Measurements from ENCODE around the gene GALNT2. TPM values are rescaled to one million over a fixed set of nuclear protein-coding genes. Genes with fewer than 3 reads are reported as not detected.
A peak's percentile ranks its signal among the peaks of the same experiment; 100 is the strongest.

The GALNT2 gene
- total and polyA plus RNA-seq, 2 of the 4 experiments (the other 2 are of a cell fraction), result 50.4 to 189 TPM

DNA sequence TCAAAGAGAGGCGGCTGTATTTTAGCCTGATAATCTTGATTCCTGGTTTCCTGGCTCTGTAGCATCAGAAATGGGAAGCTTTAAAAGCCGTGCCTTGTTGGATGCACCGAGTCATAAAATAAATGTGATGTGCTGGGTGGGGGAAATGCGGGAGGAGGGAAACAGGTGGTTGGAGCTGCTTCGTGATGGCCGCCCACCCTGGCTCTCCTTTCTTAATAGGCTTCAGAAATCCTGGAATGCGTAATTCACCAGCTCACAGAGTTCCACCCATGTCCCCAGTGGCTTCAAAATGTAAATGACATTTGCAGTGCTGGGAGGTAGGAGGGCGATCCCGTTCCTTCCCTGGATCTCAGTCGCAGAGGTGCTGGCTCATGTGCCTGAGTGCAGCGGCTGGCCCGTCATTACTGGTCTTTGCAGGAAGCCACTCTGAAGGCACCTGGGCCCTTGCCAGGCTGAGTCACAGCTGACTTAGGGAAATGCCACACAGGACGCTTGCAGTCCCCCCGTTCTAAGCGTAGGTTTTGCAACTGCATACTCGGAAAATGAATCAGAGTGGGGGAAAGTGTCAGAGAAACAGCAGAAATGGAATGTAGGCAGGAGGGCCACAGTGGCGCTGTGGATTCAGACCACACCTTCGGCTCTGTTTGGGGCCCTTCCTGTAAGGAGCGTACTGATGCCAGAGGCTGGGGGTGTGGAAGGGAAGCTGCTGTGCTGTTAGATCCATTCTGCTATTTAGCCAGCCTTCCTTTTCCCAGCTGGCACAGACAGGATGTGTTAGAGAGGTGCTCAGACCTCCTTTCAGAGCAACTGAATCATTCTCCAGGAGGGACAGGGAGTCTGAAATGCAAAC lies 37.6 kb downstream of the GALNT2 start (continued):
- TF ChIP-seq BHLHE40 (IDR thresholded peaks at IDR 0.05; ENCODE audit: low read depth, low read length) (peak; percentile 90), RCOR1 (IDR thresholded peaks at IDR 0.05; ENCODE audit: insufficient replicate concordance, low read length) (peak; percentile 71), CEBPB (IDR thresholded peaks at IDR 0.05; ENCODE audit: low read depth, low read length) (peak; percentile 99)

DNA sequence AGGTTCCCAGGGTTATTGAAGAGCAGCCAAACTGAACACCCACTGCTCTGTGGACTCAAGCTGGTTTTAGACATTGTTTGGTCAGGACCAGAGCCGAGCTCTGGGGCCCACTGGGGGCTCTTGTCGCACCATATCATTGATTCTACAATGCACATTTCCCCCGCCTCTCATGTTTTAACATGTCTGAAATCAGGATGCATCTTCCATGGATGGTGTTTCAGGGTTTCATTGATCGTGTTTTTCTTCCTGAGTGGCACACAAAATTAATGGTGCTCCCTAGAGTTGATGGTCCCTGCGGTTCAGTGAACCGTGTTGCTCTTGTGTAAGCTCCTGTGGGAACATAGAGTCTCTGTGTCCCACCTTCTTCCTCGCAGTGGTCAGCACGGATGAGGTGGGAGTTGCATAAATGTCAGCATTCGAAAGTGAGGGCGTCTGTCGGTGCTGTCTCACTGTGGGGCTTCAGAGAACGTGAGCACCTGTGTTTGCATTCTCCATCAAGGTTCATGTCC lies 38.3 kb downstream of the GALNT2 start:
- TF ChIP-seq, protein P1, sequence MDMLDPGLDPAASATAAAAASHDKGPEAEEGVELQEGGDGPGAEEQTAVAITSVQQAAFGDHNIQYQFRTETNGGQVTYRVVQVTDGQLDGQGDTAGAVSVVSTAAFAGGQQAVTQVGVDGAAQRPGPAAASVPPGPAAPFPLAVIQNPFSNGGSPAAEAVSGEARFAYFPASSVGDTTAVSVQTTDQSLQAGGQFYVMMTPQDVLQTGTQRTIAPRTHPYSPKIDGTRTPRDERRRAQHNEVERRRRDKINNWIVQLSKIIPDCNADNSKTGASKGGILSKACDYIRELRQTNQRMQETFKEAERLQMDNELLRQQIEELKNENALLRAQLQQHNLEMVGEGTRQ (IDR thresholded peaks at IDR 0.05; ENCODE audit: low read depth, low read length), result no peak
- TF ChIP-seq POLR2A (IDR thresholded peaks at IDR 0.05; ENCODE audit: low read depth, low read length), result 0 out of 2 replicates have a peak, but pooled peaks have one; percentile 10
- dilution Hi-C loops (cut with HindIII; ENCODE audit: low sequenced_read_pairs, unreplicated experiment), result no loop called here
- Histone ChIP-seq H4K8ac (ENCODE audit: low read depth in 2 of 2, low read length in 2 of 2) (peak overlapping the region; percentile 72 to 79), H2BK20ac (ENCODE audit: low read depth, low read length) (peak overlapping the region; percentile 91), H2BK15ac (ENCODE audit: low read depth, low read length) (peak overlapping the region; percentile 75), H4K20me1 (ENCODE audit: insufficient read depth, low read length) (peaks cover 34% of the 10 kb centered on the region), H3K79me1 (ENCODE audit: low read depth in 1 of 2, low read length in 2 of 2) (peaks cover 26 to 79% of the 10 kb centered on the region in 2 experiments), H3K9me3 (ENCODE audit: control insufficient read depth, insufficient read depth, low read length) (no peaks in the 10 kb centered on the region), H3K4me3 (ENCODE audit: insufficient read depth, low read depth, low read length) (no peak overlapping the region), H2BK5ac (ENCODE audit: low read depth, low read length, poor library complexity, severe bottlenecking) (peak overlapping the region; percentile 88), H4K5ac (ENCODE audit: low read depth, low read length) (peak overlapping the region; percentile 81), H3K9me1 (ENCODE audit: insufficient read depth, low read length) (peaks cover 39% of the 10 kb centered on the region), H2AK9ac (replicated peaks; ENCODE audit: low read depth, low read length, poor library complexity) (peak overlapping the region; percentile 86), H3K4ac (ENCODE audit: low read depth, low read length) (peak overlapping the region; percentile 87), H3K27me3 (ENCODE audit: control insufficient read depth, insufficient read depth, low read length) (no peaks in the 10 kb centered on the region), H3K27ac (ENCODE audit: insufficient read depth, low read length) (peak overlapping the region; percentile 77), H2AK5ac (ENCODE audit: low read depth, low read length) (peak overlapping the region; percentile 87), H3K18ac (ENCODE audit: low read depth, low read length) (peak overlapping the region; percentile 86), H3K36me3 (ENCODE audit: control insufficient read depth, insufficient read depth, low read length) (no peaks in the 10 kb centered on the region), H3K56ac (ENCODE audit: extremely low read depth, insufficient read depth, low read length) (peak overlapping the region; percentile 79), H3K4me2 (ENCODE audit: low read depth, low read length) (peak overlapping the region; percentile 70), H4K91ac (ENCODE audit: insufficient read depth, low read depth, low read length) (peak overlapping the region; percentile 86), H2BK120ac (ENCODE audit: low read depth, low read length) (peak overlapping the region; percentile 85), H3K4me1 (ENCODE audit: control insufficient read depth, insufficient read depth, low read length) (peaks cover 40% of the 10 kb centered on the region), H2AFZ (replicated peaks; ENCODE audit: low read length, poor library complexity) (peak overlapping the region; percentile 24), H3K14ac (replicated peaks; ENCODE audit: low read depth, low read length) (peak overlapping the region; percentile 53), H3K9ac (ENCODE audit: low read depth, low read length) (peak overlapping the region; percentile 31), H3K23ac (ENCODE audit: low read depth, low read length) (peak overlapping the region; percentile 68)
- 90% methylated on average over 2 of the region's 12 CpGs; no CpG with 5 or more reads in 1 of the 2 experiments for WGBS, 2 experiments (ENCODE audit: extremely low coverage in 2 of 2, insufficient read length in 1 of 2)
- DNase-seq, result no peak
- ATAC-seq (ENCODE audit: low read depth), result no peak; the same call in 1 of the 2 replicates
- intact Hi-C loops (cut with micrococcal nuclease), result loop anchor here (1.0 to 2.0 kb wide), 2 partner anchors 14 to 37 kb away; no protein-coding TSS in a partner anchor
- ChIA-PET POLR2A (ENCODE audit: unreplicated experiment) (no interaction called here), CTCF (interaction anchor here (1.0 to 1.6 kb wide), 2 partner anchors 21 to 33 kb away, joined by 3 to 5 read pairs; no protein-coding TSS in a partner anchor)
- in situ Hi-C loops (cut with MboI; ENCODE audit: low sequenced_read_pairs), result no loop called here
- no TSS peak for BruUV-seq (replicated peaks)

Data from IMR-90 (cell line).